Astrocyte of the spinal cord (primary cell): ENCODE results near the gene TARDBP.
"Not testable (repeated sequence)": the region's sequence is repeated elsewhere in the genome, so short reads cannot be mapped to it uniquely, and the experiment has no call there.

Experiments
- DNase-seq: peaks from one replicate; pipeline ENCODE4 v3.0.0; 2011; ENCODE audit warnings: low read depth, low spot score
- H3K4me3 ChIP-seq: 2 replicates; pipeline ENCODE4 v1.5.1; 2011; ENCODE audit warnings: low read depth, mild to moderate bottlenecking, low read length, moderate library complexity
- in situ Hi-C: cut with HindIII; loops from 2 replicates; pipeline ENCODE4 v1.10.0; 2017; ENCODE audit warnings: low sequenced_read_pairs
- TF ChIP-seq, protein P1 (sequence below): IDR thresholded peaks from 2 replicates; pipeline ENCODE4 v1.5.1; 2012; ENCODE audit warnings: low read depth, mild to moderate bottlenecking, low read length, inconsistent platforms

TARDBP gene

DNA sequence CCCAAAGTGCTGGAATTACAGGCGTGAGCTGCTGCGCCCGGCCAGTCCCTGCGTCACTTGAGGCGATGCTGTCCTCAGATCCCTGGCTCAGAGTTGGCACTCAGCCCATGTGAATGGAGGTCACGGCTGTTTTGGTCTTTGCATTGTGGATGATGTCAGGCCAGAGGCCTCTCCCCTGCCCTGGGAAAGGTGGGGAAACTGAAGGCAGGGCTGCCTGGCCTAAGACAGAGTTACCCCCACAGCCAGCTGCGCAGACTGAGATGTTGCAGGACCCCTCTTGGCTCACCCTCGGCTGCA lies 33.8 kb downstream of the TARDBP start:
- no peak overlapping the region for H3K4me3 ChIP-seq
- in situ Hi-C loops = no loop called here
- TF ChIP-seq, protein P1, sequence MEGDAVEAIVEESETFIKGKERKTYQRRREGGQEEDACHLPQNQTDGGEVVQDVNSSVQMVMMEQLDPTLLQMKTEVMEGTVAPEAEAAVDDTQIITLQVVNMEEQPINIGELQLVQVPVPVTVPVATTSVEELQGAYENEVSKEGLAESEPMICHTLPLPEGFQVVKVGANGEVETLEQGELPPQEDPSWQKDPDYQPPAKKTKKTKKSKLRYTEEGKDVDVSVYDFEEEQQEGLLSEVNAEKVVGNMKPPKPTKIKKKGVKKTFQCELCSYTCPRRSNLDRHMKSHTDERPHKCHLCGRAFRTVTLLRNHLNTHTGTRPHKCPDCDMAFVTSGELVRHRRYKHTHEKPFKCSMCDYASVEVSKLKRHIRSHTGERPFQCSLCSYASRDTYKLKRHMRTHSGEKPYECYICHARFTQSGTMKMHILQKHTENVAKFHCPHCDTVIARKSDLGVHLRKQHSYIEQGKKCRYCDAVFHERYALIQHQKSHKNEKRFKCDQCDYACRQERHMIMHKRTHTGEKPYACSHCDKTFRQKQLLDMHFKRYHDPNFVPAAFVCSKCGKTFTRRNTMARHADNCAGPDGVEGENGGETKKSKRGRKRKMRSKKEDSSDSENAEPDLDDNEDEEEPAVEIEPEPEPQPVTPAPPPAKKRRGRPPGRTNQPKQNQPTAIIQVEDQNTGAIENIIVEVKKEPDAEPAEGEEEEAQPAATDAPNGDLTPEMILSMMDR = no peak
- DNase-seq = no peak

DNA sequence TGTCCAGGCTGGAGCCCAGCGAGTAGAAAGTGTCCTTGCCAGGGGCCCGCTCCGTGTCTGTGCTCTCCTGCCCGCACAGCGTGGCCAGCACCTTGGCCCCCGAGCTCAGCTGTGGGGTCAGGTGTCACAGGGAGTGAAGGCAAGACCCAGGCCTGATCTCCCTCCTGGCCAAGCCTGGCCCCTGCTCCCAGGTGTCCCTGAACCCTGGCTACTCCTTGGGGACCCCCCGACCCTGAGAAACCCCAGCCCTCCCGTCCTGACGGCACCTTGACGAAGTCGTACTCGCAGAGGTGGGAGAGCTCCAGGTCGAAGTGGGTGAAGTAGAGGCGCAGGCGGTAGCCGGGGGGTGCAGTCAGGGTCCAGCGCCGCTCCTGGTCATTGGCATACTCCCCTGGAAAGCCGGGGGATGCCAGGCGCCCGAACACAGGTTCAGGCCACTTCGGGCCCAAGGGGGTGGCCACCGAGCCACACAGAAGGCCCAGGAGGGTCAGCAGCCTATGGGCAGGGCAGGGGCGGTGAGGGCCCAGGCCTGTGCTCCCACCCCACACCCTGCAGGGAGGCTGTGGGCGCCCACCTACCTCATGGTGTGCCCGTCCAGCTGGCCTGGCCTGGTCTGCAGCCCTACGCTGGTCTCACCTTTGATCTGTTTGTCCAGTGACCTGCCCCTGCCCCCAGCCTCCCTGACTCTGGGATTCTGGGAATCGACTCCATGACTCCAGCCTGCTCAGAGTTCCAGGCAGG lies 34.3 kb downstream of the TARDBP start, which contains the start of gene MASP2:
Gene MASP2 (minus strand): TSS at position 615 of the 741 bp plus-strand sequence. CDS start 32 bp downstream, at position 583.
- TF ChIP-seq, protein P1 = no peak
- no peak for DNase-seq
- in situ Hi-C loops = no loop called here
- H3K4me3 ChIP-seq = no peak within 1 kb of the TSS

DNA sequence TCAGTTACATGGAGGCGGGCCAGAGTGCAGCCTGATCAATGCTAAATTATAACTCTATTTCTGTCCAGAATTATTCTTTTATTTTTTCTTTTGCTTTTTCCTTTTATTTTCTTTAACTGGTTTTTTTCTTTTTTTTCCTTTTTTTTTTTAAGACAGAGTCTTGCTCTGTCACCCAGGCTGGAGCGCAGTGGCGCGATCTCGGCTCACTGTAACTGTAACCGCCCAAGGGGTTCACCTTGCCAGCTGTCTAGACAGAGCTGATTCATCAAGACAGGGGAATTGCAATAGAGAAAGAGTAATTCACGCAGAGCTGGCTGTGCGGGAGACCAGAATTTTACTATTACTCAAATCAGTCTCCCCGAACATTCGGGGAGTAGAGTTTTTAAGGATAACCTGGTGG lies 38.7 kb downstream of the TARDBP start:
- in situ Hi-C loops, H3K4me3 ChIP-seq, DNase-seq: not testable (repeated sequence)

DNA sequence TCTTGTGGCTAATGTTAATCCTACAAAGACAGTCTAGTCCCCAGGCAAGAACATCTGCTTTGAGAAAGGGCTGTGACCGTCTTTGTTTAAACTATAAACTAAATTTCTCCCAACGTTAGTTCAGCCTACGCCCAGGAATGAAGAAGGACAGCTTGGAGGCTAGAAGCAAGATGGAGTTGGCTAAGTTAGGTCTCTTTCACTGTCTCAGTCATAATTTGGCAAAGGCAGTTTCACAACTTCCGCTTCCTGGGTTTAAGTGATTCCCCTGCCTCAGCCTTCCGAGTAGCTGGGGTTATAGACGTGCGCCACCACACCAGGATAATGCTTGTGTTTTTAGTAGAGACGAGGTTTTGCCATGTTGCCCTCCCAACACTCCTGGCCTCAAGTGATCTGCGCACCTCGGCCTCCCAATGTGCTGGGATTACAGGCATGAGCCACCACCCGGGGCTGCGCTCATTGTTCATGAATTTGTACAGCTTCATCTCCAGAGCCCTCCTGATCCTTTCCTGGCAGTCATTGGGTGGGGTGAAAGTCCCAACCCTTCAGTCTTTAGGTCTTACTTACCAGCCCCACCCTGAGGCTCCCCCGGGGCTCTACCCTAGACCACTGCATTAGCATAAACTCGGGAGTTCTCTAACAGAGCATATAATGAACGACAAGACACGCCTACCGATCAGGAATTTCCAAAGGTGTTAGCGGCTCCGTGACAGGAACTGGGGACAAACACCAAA lies 39.5 kb downstream of the TARDBP start:
- in situ Hi-C loops = no loop called here
- DNase-seq = no peak
- H3K4me3 ChIP-seq = no peak overlapping the region
- TF ChIP-seq, protein P1 = no peak

DNA sequence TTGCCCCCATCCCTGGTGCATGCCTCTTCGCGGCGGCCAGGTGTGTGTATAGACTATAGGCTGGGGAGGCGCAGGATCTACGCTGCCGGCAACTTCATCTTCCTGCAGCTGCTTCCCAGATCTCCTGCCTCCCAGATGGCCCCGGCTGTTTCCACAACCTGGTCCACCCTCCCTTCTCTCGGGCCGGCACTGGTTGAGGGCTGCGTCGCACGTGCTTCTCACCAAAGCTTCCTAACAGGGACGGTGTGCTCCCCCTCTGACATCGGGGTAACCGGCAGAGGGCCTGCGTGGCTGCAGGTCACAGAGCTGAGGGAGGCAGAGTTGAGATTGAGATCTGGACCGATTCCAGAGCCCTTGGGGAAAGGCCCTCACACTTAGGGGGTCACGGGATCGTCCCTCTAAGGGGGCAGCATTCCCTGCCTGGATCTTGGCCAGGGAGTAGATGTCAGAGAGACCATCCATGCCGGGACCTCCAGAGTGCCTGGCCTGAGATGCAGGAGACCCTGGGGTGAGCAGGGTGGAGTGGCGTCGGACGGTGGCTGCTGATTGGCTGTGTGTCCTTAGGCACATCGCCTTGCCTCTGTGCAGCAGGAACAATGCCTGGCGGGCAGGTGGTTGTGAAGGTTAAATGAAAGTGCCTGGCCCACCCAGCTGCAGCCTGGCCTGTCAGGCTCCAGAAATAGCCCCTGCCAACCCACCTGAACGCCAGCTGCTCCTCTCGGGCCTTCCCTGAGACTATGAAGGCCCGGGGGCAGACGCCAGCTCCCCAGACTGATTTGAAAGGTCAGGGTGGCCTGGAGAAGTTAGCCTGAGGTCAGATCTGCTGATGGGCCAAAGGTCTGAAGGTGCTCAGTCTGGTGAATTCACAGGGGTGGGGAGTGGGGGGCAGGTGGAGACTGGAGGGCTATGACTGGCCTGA lies 40.6 kb downstream of the TARDBP start:
- TF ChIP-seq, protein P1 = no peak
- no peak overlapping the region for H3K4me3 ChIP-seq
- in situ Hi-C loops = no loop called here
- no peak for DNase-seq

DNA sequence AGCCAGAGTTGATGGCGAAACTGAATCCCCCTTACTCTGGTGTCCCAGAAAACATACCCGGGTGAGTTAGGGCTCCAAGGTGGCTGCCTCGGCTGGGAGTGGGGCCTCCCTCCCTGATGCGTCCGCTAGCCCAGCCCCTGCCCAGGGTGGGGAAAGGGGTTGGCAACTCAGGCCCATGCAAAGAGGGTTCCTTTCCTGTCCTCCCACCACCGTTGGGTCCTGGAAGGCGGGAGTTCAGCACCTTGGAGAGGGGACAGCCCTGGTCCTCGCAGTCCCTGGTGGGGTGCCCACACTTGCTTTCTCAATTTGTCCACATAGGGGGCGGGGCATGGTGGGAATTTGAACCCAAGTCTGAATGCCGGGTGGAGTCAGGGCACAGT lies 41.3 kb downstream of the TARDBP start:
- TF ChIP-seq, protein P1 = no peak
- no peak overlapping the region for H3K4me3 ChIP-seq
- DNase-seq = no peak
- in situ Hi-C loops = no loop called here
